HCT116 (cell line): Measurements from ENCODE around the gene ELP1. TPM values are rescaled to one million over a fixed set of nuclear protein-coding genes. Genes with fewer than 3 reads are reported as not detected.

ENCODE experiments used
- ATAC-seq: fragments of 200-7000 bp; cut with Tn5 transposase; 2 replicates; pipeline ENCODE4 v1.9.1; 2020; ENCODE audit warnings: mild to moderate bottlenecking, moderate library complexity
- BruUV-seq: library from RNA; stranded (reverse); fragments of 400-500 nt; replicated peaks from 2 replicates; lab custom pipeline; 2021; lab: Mats Ljungman, UMichigan
- CTCF ChIA-PET: fragments of 300-600 bp; sonication (Branson Sonifier 250); formaldehyde crosslinking; loops from one replicate; lab custom pipeline; 2021; ENCODE audit warnings: antibody characterized with exemption; lab: Charles Lee
- POLR2A ChIA-PET: fragments of 300-600, 350-600 bp; sonication (Branson Sonifier 250); formaldehyde crosslinking; loops from one replicate; lab custom pipeline; 2021; ENCODE audit warnings: antibody characterized with exemption; lab: Charles Lee
- RAD21 ChIA-PET, 2 experiments: fragments of 300-600 bp; sonication (Branson Sonifier 250); formaldehyde crosslinking; loops; one replicate each; lab custom pipeline; 2023; ENCODE audit warnings: low total read pairs in 2 of 2; ENCODE audit not compliant: uncharacterized antibody in 2 of 2, unreplicated experiment in 2 of 2, low non-redundant PET in 1 of 2; lab: Charles Lee
- DNase-seq: peaks from one replicate; pipeline ENCODE4 v3.0.0-alpha.2; 2010; ENCODE audit warnings: low read depth, low spot score
- H2AFZ ChIP-seq: fragments of 200-600 bp; shearing (Covaris generic), sonication (generic); 2 replicates; pipeline ENCODE4 v1.6.1; 2017; ENCODE audit warnings: low read depth, mixed run types, mixed read lengths, antibody characterized with exemption, low read length; ENCODE audit not compliant: poor library complexity, severe bottlenecking
- H3K27ac ChIP-seq: 2 replicates; pipeline ENCODE4 v1.5.1; 2012; ENCODE audit warnings: low read depth, low read length
- H3K27me3 ChIP-seq: fragments of 200-600 bp; sonication (generic); 2 replicates; pipeline ENCODE4 v1.6.1; 2016; ENCODE audit warnings: mixed run types, low read length, mixed read lengths; ENCODE audit not compliant: insufficient read depth
- H3K36me3 ChIP-seq, 2 experiments: fragments of 200-500 bp in 1 of 2; fragments of 200-600 bp in 1 of 2; sonication (Bioruptor generic) in 1 of 2; sonication (generic) in 1 of 2; 2 replicates each; pipeline versions ENCODE4 v1.5.1 to v1.6.1; 2014 to 2016; ENCODE audit warnings: low read length in 2 of 2, inconsistent platforms in 1 of 2, mixed read lengths in 1 of 2, mixed run types in 1 of 2; ENCODE audit not compliant: insufficient read depth in 2 of 2, control insufficient read depth in 1 of 2
- H3K4me1 ChIP-seq, 2 experiments: fragments of 200-600 bp in 1 of 2; sonication (generic) in 1 of 2; 2 replicates each; pipeline versions ENCODE4 v1.5.1 to v1.6.1; 2012 to 2017; ENCODE audit warnings: low read length in 2 of 2, inconsistent platforms in 1 of 2, mild to moderate bottlenecking in 1 of 2, mixed read lengths in 1 of 2, mixed run types in 1 of 2, moderate library complexity in 1 of 2; ENCODE audit not compliant: insufficient read depth in 2 of 2, control insufficient read depth in 1 of 2
- H3K4me2 ChIP-seq: fragments of 200-600 bp; sonication (generic); 2 replicates; pipeline ENCODE4 v1.6.1; 2017; ENCODE audit warnings: mixed run types, low read length, mixed read lengths
- H3K4me3 ChIP-seq, 2 experiments: fragments of 200-600 bp in 1 of 2; sonication (generic) in 1 of 2; replicated peaks in 1 of 2; 2 replicates each; pipeline ENCODE4 v1.5.1; 2011 to 2016; ENCODE audit warnings: low read length in 2 of 2, control low read depth in 1 of 2, low read depth in 1 of 2, mild to moderate bottlenecking in 1 of 2, mixed read lengths in 1 of 2, mixed run types in 1 of 2
- H3K79me2 ChIP-seq: fragments of 200-600 bp; sonication (generic); 2 replicates; pipeline ENCODE4 v1.6.1; 2017; ENCODE audit warnings: mild to moderate bottlenecking, mixed run types, low read length, moderate library complexity, mixed read lengths; ENCODE audit not compliant: insufficient read depth
- H3K9ac ChIP-seq: fragments of 200-600 bp; sonication (generic); 2 replicates; pipeline ENCODE4 v1.6.1; 2016; ENCODE audit warnings: low read length, mixed read lengths
- H3K9me2 ChIP-seq: fragments of 200-600 bp; sonication (generic), shearing (Covaris generic); 2 replicates; pipeline ENCODE4 v1.6.1; 2017; ENCODE audit warnings: mixed run types, mild to moderate bottlenecking, moderate library complexity; ENCODE audit not compliant: insufficient read depth
- H3K9me3 ChIP-seq, 2 experiments: fragments of 200-500 bp in 1 of 2; fragments of 200-600 bp in 1 of 2; sonication (Bioruptor generic) in 1 of 2; sonication (generic) in 1 of 2; 2 replicates each; pipeline ENCODE4 v1.6.1; 2014 to 2017; ENCODE audit warnings: low read length in 2 of 2, mixed read lengths in 2 of 2, inconsistent platforms in 1 of 2, low read depth in 1 of 2, mild to moderate bottlenecking in 1 of 2, mixed run types in 1 of 2, moderate library complexity in 1 of 2; ENCODE audit not compliant: control insufficient read depth in 1 of 2, insufficient read depth in 1 of 2
- H4K20me1 ChIP-seq: fragments of 200-600 bp; sonication (generic), shearing (Covaris generic); 2 replicates; pipeline ENCODE4 v1.6.1; 2017; ENCODE audit warnings: mixed run types, mild to moderate bottlenecking, moderate library complexity; ENCODE audit not compliant: insufficient read depth
- CTCF ChIP-seq, 3 experiments: fragments of 200-600 bp in 1 of 3; sonication (generic) in 1 of 3; IDR thresholded peaks in 2 of 3; conservative IDR thresholded peaks in 1 of 3; 2 replicates each; pipeline ENCODE4 v1.5.1; 2012 to 2017; ENCODE audit warnings: low read depth in 2 of 3, low read length in 2 of 3, antibody characterized with exemption in 1 of 3, borderline replicate concordance in 1 of 3, control low read depth in 1 of 3, mild to moderate bottlenecking in 1 of 3, mixed read lengths in 1 of 3, mixed run types in 1 of 3, moderate library complexity in 1 of 3; ENCODE audit not compliant: insufficient read depth in 1 of 3
- EGR1 ChIP-seq: IDR thresholded peaks from 2 replicates; pipeline ENCODE4 v1.6.1; 2012; ENCODE audit warnings: low read depth
- ELF1 ChIP-seq: IDR thresholded peaks from 2 replicates; pipeline ENCODE4 v1.6.1; 2012; ENCODE audit warnings: low read depth, borderline replicate concordance
- RAD21 ChIP-seq: IDR thresholded peaks from 2 replicates; pipeline ENCODE4 v1.6.1; 2012; ENCODE audit warnings: low read depth, mild to moderate bottlenecking
- YY1 ChIP-seq: IDR thresholded peaks from 2 replicates; pipeline ENCODE4 v1.6.1; 2011; ENCODE audit warnings: low read length, low read depth, moderate library complexity, mild to moderate bottlenecking; ENCODE audit not compliant: insufficient replicate concordance; ENCODE audit errors: extremely low read depth
- ZFX ChIP-seq: fragments of 450-650 bp; IDR thresholded peaks from 2 replicates; pipeline ENCODE4 v1.6.1; 2017
- intact Hi-C: fragments of 100-400 bp; cut with micrococcal nuclease; formaldehyde crosslinking; loops from 2 replicates; pipeline ENCODE4 v1.10.0; 2022
- total RNA-seq: library from RNA; stranded (reverse); gene quantifications from one replicate; pipeline ENCODE4 v1.2.1, GENCODE V29; 2021; ENCODE audit not compliant: unreplicated experiment
- TF ChIP-seq, protein P1 (sequence below): IDR thresholded peaks from 2 replicates; pipeline ENCODE4 v1.6.1; 2012; ENCODE audit warnings: low read depth
- TF ChIP-seq, protein P2 (sequence below): IDR thresholded peaks from 2 replicates; pipeline ENCODE4 v1.6.1; 2012
- TF ChIP-seq, protein P3 (sequence below): IDR thresholded peaks from 2 replicates; pipeline ENCODE4 v1.6.1; 2012

The ELP1 gene
- total RNA-seq, 1 experiment from 2014 or later, result 28.8 TPM

DNA sequence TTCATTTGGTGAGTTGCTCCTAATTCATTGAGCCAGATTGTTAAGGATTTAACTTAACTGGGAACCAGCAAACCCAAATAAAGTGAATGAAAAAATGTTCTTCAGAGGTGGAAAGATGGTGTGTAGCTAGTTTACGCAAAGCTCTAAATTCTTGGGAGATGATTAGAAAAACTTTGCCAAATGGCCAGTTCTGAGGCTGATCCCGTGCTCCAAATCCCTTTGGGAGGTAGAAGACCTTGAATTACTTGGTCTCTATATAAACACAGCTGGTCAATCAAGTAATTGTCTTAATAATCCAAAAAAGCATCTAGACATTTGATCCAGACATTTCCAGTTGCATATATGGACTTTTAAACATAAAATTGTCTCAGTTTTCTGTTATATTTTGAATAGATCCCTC is 89.5 kb downstream of the ELP1 start:
- Histone ChIP-seq H2AFZ (no peak overlapping the region), H3K4me3 (no peak overlapping the region), H3K36me3 (no peaks in the 10 kb centered on the region), H4K20me1 (no peaks in the 10 kb centered on the region), H3K4me2 (no peak overlapping the region), H3K4me1 (no peaks in the 10 kb centered on the region), H3K9me2 (peaks cover 5% of the 10 kb centered on the region; the same call in 1 of the 2 replicates), H3K27me3 (no peaks in the 10 kb centered on the region), H3K9me3 (no peaks in the 10 kb centered on the region), H3K27ac (no peak overlapping the region), H3K79me2 (no peaks in the 10 kb centered on the region), H3K9ac (no peak overlapping the region)
- intact Hi-C loops, result no loop called here
- TF ChIP-seq, protein P1, sequence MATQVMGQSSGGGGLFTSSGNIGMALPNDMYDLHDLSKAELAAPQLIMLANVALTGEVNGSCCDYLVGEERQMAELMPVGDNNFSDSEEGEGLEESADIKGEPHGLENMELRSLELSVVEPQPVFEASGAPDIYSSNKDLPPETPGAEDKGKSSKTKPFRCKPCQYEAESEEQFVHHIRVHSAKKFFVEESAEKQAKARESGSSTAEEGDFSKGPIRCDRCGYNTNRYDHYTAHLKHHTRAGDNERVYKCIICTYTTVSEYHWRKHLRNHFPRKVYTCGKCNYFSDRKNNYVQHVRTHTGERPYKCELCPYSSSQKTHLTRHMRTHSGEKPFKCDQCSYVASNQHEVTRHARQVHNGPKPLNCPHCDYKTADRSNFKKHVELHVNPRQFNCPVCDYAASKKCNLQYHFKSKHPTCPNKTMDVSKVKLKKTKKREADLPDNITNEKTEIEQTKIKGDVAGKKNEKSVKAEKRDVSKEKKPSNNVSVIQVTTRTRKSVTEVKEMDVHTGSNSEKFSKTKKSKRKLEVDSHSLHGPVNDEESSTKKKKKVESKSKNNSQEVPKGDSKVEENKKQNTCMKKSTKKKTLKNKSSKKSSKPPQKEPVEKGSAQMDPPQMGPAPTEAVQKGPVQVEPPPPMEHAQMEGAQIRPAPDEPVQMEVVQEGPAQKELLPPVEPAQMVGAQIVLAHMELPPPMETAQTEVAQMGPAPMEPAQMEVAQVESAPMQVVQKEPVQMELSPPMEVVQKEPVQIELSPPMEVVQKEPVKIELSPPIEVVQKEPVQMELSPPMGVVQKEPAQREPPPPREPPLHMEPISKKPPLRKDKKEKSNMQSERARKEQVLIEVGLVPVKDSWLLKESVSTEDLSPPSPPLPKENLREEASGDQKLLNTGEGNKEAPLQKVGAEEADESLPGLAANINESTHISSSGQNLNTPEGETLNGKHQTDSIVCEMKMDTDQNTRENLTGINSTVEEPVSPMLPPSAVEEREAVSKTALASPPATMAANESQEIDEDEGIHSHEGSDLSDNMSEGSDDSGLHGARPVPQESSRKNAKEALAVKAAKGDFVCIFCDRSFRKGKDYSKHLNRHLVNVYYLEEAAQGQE, result no peak
- TF ChIP-seq ZFX (no peak), ELF1 (no peak), RAD21 (no peak), CTCF (IDR thresholded peaks at IDR 0.05 in 2 of 3, conservative IDR thresholded peaks at IDR 0.05 in 1 of 3; ENCODE audit: borderline replicate concordance in 1 of 3, insufficient read depth in 1 of 3, low read depth in 2 of 3, low read length in 2 of 3) (no peak), EGR1 (no peak), YY1 (no peak)
- TF ChIP-seq, protein P2, sequence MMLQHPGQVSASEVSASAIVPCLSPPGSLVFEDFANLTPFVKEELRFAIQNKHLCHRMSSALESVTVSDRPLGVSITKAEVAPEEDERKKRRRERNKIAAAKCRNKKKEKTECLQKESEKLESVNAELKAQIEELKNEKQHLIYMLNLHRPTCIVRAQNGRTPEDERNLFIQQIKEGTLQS, result no peak
- TF ChIP-seq, protein P3, sequence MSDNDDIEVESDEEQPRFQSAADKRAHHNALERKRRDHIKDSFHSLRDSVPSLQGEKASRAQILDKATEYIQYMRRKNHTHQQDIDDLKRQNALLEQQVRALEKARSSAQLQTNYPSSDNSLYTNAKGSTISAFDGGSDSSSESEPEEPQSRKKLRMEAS, result no peak
- ChIA-PET POLR2A (no interaction called here), RAD21 (no interaction called here), CTCF (interaction anchor here (0.7 to 0.9 kb wide), 2 partner anchors 9 to 210 kb away, joined by 3 to 4 read pairs; no protein-coding TSS in a partner anchor)
- ATAC-seq (no peak), DNase-seq (no peak)
- no TSS peak for BruUV-seq
